Measurements from ENCODE around the gene MCM5.
"Not testable (repeated sequence)": the region's sequence is repeated elsewhere in the genome, so short reads cannot be mapped to it uniquely, and the experiment has no call there.

Gene MCM5

DNA sequence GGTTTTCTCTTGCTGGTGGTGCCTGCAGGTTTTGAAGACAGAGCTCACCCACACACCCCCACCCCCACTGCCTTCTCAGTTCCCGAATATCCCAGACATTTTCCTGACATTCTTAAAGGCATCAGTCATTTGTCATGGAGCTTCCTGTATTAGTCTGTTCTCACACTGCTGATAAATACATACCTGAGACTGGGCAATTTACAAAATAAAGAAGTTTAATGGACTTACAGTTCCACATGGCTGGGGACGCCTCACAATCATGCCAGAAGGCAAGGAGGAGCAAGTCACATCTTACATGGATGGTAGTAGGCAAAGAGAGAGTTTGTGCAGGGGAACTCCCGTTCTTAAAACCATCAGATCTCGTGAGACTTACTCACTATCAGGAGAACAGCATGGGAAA is 71.6 kb downstream of the MCM5 start:
- peaks cover 33% of the 10 kb centered on the region for H3K4me1 ChIP-seq (ENCODE audit: insufficient read depth, low read length)
- not testable (repeated sequence) for H3K36me3 ChIP-seq (ENCODE audit: insufficient read depth, low read length); H3K9me3 ChIP-seq (ENCODE audit: low read length); H3K9ac ChIP-seq (ENCODE audit: low read length); H3K4me3 ChIP-seq (ENCODE audit: low read depth in 1 of 2, low read length in 2 of 2); H3K27ac ChIP-seq (ENCODE audit: low read depth, low read length); H3K27me3 ChIP-seq (ENCODE audit: control insufficient read depth in 1 of 2, insufficient read depth in 2 of 2, low read length in 2 of 2)

DNA sequence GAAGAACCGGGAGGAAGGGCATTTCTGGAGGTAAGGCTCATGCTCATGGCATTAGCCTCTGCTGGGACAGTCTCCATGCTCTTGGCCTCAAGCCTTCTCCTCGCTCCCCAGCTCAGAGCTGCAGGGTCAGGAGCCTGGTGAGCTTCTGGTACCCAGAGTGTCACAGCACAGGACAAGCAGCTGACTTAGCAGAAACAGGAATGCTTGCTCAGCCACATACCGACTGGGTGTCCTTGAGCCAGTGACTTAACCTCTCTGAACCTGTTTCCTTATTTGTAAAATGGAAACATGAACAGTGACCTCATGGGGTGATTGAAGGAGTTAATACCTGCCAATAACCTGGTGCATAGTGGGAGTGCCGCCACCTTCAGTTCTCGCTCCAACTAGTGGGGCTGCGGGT is 72.5 kb downstream of the MCM5 start:
- no peak overlapping the region for H3K9ac ChIP-seq (ENCODE audit: low read length)
- no peaks in the 10 kb centered on the region for H3K36me3 ChIP-seq (ENCODE audit: insufficient read depth, low read length)
- H3K4me3 ChIP-seq (ENCODE audit: low read depth in 1 of 2, low read length in 2 of 2) = no peak overlapping the region
- no peaks in the 10 kb centered on the region for H3K9me3 ChIP-seq (ENCODE audit: low read length)
- peak overlapping the region; percentile 7 for H3K27ac ChIP-seq (ENCODE audit: low read depth, low read length)
- H3K4me1 ChIP-seq (ENCODE audit: insufficient read depth, low read length) = peaks cover 38% of the 10 kb centered on the region
- no peaks in the 10 kb centered on the region for H3K27me3 ChIP-seq (ENCODE audit: control insufficient read depth in 1 of 2, insufficient read depth in 2 of 2, low read length in 2 of 2)

DNA sequence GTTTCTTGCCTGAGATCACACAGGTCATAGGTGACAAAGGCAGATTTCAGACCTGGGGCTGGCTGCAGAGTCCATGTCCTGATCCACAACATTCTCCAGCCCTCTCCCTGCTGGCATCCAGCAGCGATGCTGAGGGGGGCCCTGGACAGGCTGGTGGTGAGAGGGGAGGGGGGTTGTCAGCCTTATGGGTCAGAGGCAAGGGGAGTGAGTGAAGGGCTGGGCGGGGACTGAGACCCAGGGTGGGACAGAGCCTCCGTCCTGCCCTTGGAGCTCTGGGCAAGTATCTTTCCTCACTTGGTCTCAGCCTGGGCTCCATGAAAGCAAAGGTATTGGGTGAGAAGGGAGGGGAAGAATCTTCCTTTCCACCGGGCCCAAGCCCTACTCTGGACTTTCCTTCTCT is 74.0 kb downstream of the MCM5 start:
- no peak overlapping the region for H3K4me3 ChIP-seq (ENCODE audit: low read depth in 1 of 2, low read length in 2 of 2)
- no peaks in the 10 kb centered on the region for H3K36me3 ChIP-seq (ENCODE audit: insufficient read depth, low read length)
- no peaks in the 10 kb centered on the region for H3K27me3 ChIP-seq (ENCODE audit: control insufficient read depth in 1 of 2, insufficient read depth in 2 of 2, low read length in 2 of 2)
- H3K27ac ChIP-seq (ENCODE audit: low read depth, low read length) = no peak overlapping the region
- no peak overlapping the region for H3K9ac ChIP-seq (ENCODE audit: low read length)
- no peaks in the 10 kb centered on the region for H3K9me3 ChIP-seq (ENCODE audit: low read length)
- peaks cover 36% of the 10 kb centered on the region for H3K4me1 ChIP-seq (ENCODE audit: insufficient read depth, low read length)

All from muscle layer of colon (tissue), 2 donors.